DMS153 treated with DMSO at 0.1 percent for 48 hours (cell line): ENCODE measurements around the gene ARHGAP35.
"Not testable (repeated sequence)": the region's sequence is repeated elsewhere in the genome, so short reads cannot be mapped to it uniquely, and the experiment has no call there.

ENCODE experiments used
- DNase-seq: peaks from one replicate; lab custom pipeline; 2025; ENCODE audit not compliant: unreplicated experiment; lab: John Stamatoyannopoulos, UW

Gene ARHGAP35

DNA sequence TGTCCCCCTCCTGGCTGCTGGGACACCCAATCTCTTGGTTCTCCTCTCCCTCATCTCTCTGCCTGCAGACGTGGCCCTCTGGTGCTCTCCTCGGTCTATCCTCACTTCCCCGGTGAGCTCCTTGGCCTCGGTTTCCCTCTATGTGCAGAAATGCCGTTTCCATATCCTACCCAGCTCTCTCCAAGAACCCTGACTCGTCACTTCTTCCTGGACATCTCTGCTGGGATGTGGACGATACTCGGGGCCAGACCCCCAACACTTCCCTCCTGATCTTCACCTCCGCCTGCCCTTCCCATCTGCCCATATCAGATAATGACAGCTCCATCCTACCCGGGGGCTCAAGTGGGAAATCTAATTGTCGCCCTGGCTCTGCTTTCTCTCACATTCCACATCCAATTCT is 18.0 kb upstream of the ARHGAP35 start:
- DNase-seq: no peak

DNA sequence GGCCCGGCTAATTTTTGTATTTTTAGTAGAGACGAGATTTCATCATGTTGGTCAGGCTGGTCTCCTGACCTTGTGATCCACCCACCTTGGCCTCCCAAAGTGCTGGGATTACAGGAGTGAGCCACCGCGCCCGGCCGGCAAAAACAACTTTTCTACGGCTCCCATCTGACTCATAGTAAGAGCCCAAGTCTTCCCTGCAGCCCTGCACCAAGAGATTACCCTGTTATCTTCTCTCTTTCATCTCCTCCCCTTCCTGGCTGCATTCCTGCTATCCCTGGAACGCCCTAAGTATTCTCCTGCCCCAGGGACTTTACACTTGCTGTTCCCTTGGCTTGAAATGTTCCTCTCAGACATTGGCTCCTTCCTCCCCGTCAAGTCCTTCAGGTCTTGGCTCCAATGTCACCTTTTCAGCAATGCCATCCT is 16.7 kb upstream of the ARHGAP35 start:
- DNase-seq: no peak

DNA sequence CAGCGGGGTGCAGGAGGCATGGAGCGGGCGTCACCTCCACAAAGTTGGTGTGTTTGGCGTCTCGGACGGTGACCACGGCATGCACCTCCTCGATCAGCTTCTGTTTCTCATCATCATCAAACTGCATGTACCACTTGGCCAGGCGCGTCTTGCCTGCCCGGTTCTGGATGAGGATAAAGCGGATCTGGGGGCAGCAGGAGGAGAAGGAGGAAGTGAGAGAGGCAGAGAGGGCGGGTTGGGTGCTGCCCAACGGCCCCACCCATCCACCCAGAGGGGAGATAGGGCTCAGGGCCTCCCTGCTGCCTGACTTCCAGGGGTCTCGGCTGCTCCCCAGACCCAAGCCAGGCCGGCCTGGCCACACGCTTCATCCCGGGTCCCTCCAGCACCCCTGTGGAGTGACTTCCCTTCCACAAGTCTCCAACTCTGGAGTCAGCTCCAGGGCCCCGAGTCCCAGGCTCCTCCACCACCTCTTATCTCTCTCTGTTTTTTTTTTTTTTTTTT is 14.8 kb upstream of the ARHGAP35 start:
- no peak for DNase-seq

DNA sequence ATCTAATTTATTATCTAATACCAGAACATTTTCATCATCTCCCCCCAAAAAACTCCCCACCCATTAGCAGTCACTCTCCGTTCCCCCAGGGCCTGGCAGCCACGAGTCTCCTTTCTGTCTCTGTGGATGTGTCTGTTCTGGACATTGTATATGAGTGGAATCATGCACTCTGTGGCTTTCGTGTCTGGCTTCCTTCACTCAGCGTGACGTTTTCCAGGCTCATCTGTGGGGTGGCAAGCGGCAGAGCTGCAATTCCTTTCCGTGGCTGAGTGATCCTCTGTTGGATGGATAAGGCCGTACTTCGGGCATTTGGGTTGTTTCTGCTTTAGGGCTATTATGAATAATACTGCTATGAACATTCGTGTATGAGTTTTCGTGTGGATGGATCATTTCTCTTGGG is 13.3 kb upstream of the ARHGAP35 start:
- DNase-seq: no peak

DNA sequence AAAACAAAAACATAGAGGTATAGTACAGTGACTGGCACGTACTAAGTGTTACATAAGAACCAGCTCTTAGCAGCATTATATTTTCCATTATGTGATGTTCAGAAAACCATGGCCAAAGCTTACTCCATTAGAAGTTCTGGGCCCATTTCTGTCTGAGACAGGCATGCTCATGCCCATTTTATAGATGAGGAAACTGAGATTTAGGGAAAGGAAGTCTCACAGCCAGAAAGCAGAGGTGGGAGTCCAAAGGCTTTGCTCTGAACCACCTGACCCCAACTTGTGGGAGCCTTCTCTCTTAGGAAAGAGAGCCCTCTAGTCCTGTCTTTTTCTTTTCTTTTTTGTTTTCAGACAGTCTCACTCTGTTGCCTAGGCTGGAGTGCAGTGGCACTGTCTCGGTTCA is 12.4 kb upstream of the ARHGAP35 start:
- no peak for DNase-seq

DNA sequence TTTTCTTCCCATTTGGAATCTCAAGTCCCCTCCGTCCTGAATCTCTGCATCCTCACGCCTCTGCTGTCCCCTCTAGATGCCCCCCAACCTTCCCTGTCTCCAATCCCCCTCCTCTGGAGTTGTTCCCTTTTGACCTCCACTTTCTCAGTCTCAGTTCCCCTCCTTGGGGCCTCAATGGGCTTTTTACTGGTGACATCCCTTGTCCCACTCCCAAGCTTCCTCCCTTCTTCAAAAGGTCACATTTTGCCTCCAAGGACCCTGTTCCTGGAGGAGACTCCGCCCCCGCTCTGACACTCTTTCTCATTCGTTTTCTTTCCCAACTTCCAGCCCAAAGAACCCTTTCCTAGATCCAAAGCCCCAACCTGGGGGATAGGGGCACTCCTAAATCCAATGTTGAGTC is 11.2 kb upstream of the ARHGAP35 start:
- no peak for DNase-seq

DNA sequence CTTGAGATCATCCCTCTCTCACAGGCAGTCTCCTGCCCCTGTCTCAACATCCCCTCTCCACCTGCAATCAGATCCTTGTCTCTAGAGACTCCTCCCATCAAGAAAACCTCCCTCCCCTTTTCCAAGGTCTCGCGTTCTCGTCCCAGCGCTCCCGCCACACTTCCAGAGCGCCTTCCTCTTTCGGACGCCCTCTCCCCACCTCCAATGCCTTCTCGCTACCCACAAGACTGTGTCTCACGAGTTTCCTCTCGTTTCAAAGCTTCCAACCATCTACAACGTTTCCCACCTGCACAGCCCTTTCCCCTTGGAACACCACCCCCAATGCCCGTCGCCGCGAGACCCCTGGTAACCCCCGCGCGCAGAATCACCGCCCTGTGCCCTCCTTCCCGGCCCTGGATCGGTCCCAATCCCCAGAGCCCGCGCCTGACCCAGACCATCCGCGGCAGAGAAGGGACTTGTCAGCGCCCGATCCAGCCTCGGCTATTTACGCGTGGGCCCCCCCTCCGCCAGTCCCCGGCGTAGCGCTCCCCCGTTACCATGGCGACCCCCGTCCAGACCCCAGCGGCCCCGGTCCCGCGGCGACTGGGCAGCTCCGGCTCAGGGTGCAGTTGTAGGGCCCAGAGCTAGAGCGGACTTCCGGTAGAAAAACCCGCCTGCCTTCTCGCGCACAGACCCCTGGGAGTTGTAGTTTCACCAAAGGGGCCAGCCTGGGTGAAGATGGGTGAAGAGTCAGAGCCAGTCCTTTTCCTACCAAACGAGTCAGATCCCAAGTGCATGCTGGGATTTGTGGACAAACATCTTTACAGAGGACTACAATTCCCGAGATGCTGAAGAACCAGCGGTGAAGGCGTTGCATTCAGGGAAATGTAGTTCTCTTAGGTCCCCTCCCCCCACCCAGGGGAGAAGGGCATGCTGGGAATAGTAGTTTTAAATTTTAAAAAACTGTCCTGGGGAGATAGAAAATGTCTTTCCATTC is 10.3 kb upstream of the ARHGAP35 start, which contains the start of gene AP2S1:
AP2S1 (minus strand) TSS at position 619 of the 976 bp plus-strand sequence; CDS start at position 539, 80 bp downstream.
- DNase-seq: peak; percentile 98

DNA sequence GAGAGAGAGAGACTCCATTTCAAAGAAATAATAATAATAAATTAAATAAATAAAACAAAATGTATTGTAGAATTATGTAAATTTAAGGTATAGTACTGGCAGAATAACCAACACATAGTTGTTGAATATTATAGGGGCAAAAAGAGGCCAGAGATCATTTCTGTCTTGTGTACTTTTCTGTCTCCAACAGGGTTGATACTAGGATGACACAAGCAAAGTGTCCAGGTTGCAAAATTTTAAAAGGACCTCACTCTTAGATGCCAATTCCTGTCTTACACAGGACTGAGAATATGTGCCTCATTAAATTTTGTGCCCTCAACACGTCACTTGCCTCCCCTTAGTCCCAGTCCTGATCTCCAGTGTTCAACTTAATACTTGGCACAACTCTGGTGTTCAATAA is 8.0 kb upstream of the ARHGAP35 start:
- no peak for DNase-seq

DNA sequence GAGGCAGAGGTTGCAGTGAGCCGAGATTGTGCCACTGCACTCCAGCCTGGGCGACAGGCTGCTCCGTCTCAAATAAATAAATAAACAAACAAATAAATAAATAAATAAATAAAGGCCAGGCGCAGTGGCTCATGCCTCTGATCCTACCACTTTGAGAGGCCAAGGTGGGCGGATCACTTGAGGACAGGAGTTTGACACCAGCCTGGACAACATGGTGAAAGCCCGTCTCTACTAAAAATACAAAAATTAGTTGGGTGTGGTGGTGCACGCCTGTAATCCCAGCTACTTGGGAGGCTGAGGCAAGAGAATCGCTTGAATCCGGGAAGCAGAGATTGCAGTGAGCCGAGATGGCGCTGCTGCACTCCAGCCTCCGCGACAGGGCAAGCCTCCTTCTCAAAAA is 6.1 kb upstream of the ARHGAP35 start:
- not testable (repeated sequence) for DNase-seq

DNA sequence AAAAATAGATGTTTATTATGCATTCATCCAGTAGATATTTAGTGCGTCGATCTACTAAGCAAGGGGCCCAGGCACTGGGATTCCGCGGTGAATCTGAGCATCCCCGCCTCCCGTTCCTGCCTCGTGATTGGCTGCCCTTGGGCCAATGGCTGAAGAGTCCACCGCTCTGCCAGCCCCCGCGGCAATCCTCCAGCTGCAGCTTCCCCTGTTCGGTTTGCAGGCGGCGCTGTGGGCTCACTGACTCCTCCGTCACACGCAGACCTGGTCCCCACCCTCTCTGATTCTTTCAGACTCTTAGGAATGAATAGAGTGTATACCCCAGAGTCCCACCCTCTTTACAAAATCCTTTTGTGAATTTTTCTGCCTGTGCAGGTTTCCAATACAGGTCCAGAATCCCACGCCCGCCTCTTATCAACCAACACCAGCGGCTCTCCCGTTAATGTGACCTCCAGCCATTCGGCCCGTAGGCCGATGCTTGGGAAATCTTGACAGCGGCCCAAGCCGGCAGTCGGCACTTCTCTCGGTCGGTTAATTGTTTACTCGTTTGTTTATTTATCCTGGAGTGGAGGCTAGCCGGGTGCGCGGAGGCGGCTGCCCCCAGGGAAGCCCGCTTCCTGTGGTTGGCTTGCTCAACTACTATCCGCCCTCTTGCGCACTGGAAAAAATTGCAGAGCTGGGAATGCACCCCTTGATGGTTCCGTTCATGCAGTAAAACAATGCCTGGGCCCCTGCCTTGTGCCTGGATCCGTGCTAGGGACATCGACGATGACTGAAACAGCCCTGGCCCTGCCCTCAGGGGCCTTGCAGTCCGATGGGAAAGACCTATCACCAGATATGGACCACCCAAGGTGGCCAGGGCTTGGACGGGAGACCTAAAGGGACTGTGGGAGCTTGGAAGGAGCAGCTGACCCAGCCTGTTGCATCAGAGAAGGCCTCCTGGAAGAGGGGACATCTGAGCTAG is 4.5 kb upstream of the ARHGAP35 start:
- DNase-seq: peak; percentile 87

DNA sequence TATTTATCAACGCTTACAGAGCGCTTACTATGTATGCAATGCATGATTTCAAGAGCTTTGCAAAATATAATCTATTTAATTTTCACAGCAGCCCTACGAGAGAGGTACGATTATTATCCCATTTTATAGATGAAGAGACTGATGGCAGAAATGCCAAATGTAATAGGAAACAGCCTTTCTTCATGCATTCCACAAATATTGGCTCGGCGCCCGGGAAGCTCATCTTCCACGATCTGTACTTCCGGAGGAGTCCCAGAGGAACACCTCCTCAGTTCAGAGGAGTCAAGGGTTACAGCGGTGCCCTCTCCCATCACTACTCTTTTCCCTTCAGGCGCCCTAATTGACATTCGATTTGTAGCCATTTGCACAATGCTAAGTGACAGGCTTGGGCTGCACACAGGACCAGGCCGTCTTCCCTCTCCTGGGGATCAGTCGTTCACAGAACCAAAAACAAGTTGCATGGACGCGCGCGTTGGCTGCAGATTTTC is 1.1 kb upstream of the ARHGAP35 start:
- no peak for DNase-seq

DNA sequence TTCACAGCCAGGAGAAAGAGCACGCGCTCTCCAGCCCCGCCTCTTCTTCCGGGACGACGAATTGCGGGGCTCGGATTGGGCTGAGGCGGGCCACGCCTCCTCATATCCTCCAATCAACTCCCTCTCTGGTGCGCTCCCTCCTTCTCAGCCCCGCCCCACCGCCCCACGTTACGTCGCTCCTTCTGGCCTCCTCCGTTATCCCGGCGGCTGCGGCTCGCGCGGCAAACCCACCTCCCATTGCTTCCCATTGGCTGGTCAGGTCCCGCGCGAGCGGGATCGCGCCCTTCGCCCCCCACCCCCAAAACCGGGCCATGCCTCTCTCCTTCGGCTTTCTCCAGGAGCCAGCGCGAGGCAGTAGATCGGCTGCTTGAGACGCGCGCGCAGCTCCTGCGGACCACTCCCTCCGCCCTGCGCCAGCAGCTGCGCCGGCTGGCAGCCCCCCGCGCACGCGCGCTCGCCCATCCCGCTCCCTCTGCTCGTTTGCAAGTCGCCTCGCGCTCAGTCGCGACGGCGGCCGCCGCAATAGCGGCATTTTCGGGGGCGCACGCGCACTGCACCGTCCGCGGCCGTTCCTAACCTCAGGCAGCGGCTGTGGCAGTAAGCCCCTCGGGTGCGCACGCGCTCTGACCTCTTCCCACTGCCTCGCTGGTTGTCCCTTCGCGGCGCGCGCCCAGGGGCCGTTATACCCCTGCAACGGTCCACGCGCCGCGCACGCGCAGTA is 512 bp upstream of the ARHGAP35 start:
- DNase-seq: peak; percentile 95

DNA sequence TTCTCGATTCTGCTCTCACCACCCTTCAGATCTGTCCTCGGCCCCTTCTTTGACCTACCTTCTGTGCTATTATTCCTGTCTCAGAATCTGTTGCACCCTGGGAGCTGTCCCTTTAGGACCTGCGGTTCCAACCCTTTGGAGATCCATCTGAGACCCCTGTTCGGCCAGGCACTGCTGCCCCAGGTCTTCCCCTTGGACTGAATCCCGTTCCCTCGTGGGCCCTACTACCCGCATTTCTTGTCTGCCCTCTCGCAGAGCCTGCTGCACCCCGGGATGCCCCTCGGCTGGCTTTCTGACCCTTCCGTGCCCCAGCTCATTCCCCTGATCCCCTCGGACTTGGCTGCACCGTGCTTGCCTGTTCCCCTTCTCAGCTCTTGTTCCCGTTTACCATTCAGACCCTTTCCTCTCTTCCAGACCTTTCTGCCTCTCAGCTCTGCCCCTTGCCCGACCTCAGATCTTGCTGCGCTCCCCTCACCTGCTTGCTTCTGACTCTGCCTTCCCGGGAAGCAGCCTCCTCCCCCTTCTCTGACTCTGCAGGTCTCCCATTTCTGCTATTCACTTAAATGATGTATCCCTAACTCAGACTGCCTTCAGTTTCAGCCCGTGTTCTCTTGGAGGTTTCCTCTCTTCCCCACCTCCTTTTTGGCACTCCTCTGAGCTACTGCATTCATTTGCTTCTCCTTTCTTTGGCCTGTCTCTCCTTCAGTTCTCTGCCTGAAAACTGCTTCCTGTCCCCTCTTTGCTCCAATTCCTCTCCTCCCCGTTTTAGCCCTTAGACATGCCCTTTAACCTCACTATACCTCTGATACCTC is 1.1 kb downstream of the ARHGAP35 start:
- peak; percentile 42 for DNase-seq

DNA sequence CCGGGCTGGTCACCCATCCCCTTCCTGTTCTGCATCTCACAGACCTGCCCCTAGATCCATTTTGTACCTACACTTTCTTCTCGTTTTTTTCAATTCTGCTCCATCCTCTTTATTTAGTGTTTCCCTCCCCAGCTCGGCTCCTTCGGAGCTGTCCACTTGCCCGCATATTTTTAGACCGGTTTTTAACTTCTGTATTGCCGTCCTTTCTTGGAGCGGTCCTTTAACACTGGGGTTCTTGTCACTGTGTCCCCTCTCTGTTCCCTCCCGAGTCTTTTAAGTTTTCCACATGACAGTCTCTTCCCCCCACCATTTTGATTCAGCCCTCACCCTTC is 1.7 kb downstream of the ARHGAP35 start:
- DNase-seq: no peak

DNA sequence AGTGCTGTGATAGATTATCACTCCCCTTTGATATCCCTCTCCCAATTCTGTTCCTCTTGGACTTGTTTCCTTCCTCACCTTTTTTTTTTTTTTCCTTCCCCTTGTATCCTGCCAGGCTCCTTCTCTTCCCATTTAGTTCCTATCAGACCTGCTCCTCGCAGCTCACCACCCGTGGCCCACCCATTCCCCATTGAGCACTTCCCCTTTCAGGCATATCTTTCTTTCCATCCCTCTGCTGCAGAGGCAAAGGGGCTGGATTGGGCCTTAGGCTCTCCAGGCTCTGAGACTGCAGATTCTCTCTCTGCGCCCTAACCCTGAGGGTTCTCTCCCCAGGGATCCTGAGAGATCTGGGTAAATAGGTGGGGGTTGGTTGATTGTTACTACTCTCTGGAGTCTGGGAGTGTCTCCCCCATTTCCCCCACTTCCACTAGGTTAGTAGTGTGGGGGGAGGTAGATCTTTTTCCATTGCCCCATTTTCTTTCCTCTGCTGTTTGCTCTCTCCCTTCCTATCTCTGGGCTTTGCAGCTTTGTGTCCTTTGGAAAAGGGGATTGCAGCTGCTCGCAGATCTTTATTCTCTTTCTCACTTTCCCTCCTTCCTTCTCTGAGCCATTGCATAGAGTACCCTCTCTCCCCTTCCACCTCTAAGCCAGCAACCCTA is 2.3 kb downstream of the ARHGAP35 start:
- DNase-seq: no peak

DNA sequence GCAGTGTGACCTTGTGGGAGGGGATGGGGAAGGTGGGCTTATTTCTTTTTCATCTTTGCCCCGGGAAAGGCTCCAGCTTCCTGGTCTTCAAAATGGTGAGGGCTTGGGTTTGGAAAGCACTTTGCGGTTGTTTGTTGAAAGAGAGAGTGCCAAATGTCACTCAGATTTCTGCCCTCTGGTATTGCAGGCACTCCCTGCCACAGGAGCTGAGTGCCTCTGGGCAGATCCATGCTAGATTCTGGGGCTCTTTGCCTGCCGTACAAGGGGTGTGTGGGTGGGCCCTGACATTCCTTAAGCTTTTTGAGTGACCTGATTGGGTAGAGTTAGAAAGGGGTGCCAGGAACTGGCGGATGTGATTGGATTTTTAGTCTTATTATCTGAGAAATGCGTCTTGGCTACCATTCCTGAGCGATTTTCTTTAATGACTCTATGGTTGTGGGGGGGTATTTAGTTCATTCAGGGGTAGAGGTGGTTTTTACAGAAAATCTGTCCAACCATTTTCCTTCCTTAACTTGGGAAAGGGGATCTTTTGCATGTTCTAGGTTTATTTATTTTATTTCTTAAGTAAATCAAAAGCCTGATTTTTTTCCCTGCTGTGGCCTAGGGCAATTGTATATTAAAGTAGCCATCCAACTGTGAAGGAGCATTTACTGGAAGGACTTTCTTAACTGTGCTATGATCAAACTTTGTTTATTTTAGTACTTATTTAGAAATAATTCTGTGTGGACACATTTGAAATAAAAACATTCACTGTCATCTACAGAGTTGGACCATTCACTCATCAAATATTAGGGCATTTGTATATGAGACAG is 3.2 kb downstream of the ARHGAP35 start:
- peak; percentile 7 for DNase-seq

DNA sequence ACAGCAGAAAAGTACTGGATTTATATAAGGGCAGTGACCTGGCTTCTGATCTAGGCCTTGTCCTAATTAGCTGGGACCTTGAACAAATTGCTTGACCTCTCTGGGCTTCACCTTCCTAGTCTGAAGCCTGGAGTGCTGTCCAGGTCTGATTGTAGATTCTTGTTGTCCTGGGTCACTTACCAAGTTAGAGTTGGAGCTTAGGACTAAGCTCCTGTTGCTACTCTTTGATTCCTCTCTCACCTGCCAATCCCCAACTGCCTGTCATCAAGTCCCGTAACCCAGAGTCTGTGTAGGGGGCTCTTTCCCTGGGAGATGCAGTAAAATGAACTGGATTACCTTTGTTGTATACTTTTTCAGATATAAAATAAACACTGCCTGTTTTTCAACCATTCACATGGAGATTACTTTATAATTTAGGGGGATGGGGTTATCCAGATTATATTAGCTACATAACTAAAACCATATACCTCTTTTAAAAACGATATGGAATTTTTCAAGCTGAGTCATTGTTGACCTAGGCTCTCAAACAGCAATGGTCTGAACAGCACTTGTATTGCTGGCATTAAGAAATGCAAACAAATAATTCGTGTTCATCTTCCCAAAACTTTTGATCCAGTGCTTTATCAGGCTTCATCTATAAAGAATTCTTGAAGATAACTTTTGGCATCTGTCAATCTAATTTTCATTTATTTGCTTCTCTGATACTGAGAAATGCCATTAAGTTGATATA is 5.8 kb downstream of the ARHGAP35 start:
- DNase-seq: peak; percentile 25

DNA sequence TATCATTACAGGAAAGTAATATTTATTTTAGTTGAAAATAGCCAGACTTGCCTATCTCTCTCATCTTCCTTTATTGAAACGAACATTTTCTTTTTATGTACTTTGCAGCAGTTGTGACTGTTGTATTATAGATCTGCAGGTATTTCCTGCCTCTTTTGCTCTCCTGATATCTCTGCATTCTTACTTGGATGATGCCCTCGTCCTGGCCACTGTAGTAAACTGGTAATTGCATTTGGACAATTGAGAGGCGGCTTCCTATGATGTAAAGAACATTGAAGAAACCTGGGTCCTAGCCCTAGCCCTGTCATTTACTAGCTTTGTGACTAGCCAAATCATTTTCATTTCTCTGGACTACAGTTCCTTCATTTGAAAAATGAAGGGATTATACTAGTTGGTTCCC is 6.4 kb downstream of the ARHGAP35 start:
- no peak for DNase-seq
